ENCODE data around the gene MXD4.
"Not testable (repeated sequence)": the region's sequence is repeated elsewhere in the genome, so short reads cannot be mapped to it uniquely, and the experiment has no call there.

Gene MXD4

GRCh38 chr4:2249526-2250356 is 12.2 kb downstream of the MXD4 start:
- no peak for DNase-seq

GRCh38 chr4:2248821-2249261 is 13.1 kb downstream of the MXD4 start:
- DNase-seq: no peak

GRCh38 chr4:2248044-2248780 is 13.7 kb downstream of the MXD4 start:
- no peak for DNase-seq

GRCh38 chr4:2247128-2248043 is 14.5 kb downstream of the MXD4 start:
- DNase-seq: no peak

- DNase-seq: no peak
Observed at GRCh38 chr4:2246384-2247127, 15.4 kb downstream of the MXD4 start.

- DNase-seq: no peak
Observed at GRCh38 chr4:2245787-2246275, 16.1 kb downstream of the MXD4 start.

GRCh38 chr4:2245057-2245786 is 16.7 kb downstream of the MXD4 start:
- no peak for DNase-seq

GRCh38 chr4:2243681-2244380 is 18.1 kb downstream of the MXD4 start:
- peak; percentile 82 for DNase-seq

GRCh38 chr4:2241410-2242353 is 20.2 kb downstream of the MXD4 start, which contains the start of the genes HAUS3 and POLN:
Gene HAUS3, minus strand, starts transcription at chr4:2242121. Its CDS starts 1,175 bp downstream, at chr4:2240946.
Gene POLN, minus strand, starts transcription at chr4:2242121. Its CDS starts 12,890 bp downstream, at chr4:2229231.
- peak; percentile 99 for DNase-seq

- peak; percentile 42 for DNase-seq
Observed at GRCh38 chr4:2241003-2241402, 20.9 kb downstream of the MXD4 start.

GRCh38 chr4:2236944-2237666 is 24.8 kb downstream of the MXD4 start:
- peak; percentile 23 for DNase-seq

GRCh38 chr4:2231082-2231481 is 30.8 kb downstream of the MXD4 start:
- DNase-seq: no peak

GRCh38 chr4:2226261-2226660 is 35.6 kb downstream of the MXD4 start:
- no peak for DNase-seq

- DNase-seq: no peak
Observed at GRCh38 chr4:2222838-2223237, 39.1 kb downstream of the MXD4 start.

GRCh38 chr4:2221378-2221777 is 40.5 kb downstream of the MXD4 start:
- DNase-seq: not testable (repeated sequence)

- peak; percentile 85 for DNase-seq
Observed at GRCh38 chr4:2220016-2220630, 41.8 kb downstream of the MXD4 start.

GRCh38 chr4:2219233-2219760 is 42.6 kb downstream of the MXD4 start:
- DNase-seq: no peak

GRCh38 chr4:2218436-2218835 is 43.5 kb downstream of the MXD4 start:
- no peak for DNase-seq

Data from hematopoietic multipotent progenitor cell treated with erythropoietin and hydrocortisone succinate and interleukin-3 and kit ligand, for 4 days (in vitro differentiated cells).